Gastrocnemius medialis (tissue), 4 donors: ENCODE results near the gene TRAPPC2L. TPM values are rescaled to one million over a fixed set of nuclear protein-coding genes. Genes with fewer than 3 reads are reported as not detected.

Experiments
- ATAC-seq, 2 donors: fragments of 150-250 bp; one replicate each; pipeline ENCODE4 v1.9.1; 2016
- DNase-seq, 2 donors: peaks; one replicate each; pipeline ENCODE4 v3.0.0-alpha.2; 2019
- H3K27ac ChIP-seq, 4 donors: fragments of 200-600 bp; sonication (generic); 1 replicate in 1 of 4; 2 replicates in 3 of 4; pipeline ENCODE4 v1.5.1; 2016 to 2018; ENCODE audit warnings: mild to moderate bottlenecking in 2 of 4, moderate library complexity in 1 of 4
- H3K27me3 ChIP-seq, 3 donors: fragments of 200-600 bp; sonication (generic) in 2 of 3; 1 replicate in 1 of 3; 2 replicates in 2 of 3; pipeline versions ENCODE4 v1.5.1 to v1.6.0; 2016 to 2019; ENCODE audit warnings: mild to moderate bottlenecking in 1 of 3, moderate library complexity in 1 of 3
- H3K36me3 ChIP-seq, 2 donors: fragments of 200-600 bp; sonication (generic) in 1 of 2; one replicate each; pipeline ENCODE4 v1.5.1; 2017 to 2018
- H3K4me1 ChIP-seq, 2 donors: fragments of 200-600 bp; sonication (generic) in 1 of 2; one replicate each; pipeline ENCODE4 v1.5.1; 2016 to 2017; ENCODE audit warnings: mild to moderate bottlenecking in 2 of 2
- H3K4me3 ChIP-seq, 4 donors: fragments of 200-600 bp; sonication (generic) in 3 of 4; 1 replicate in 1 of 4; 2 replicates in 3 of 4; pipeline ENCODE4 v1.5.1; 2016 to 2019; ENCODE audit warnings: mild to moderate bottlenecking in 2 of 4
- H3K9me3 ChIP-seq, 3 donors: fragments of 200-600 bp; sonication (generic) in 2 of 3; 1 replicate in 1 of 3; 2 replicates in 2 of 3; pipeline ENCODE4 v1.5.1; 2016 to 2019
- POLR2A ChIP-seq, 2 donors: fragments of 450-650 bp; IDR thresholded peaks; one replicate each; pipeline ENCODE4 v1.6.1; 2017; ENCODE audit warnings: antibody characterized with exemption in 2 of 2, mild to moderate bottlenecking in 2 of 2, moderate library complexity in 2 of 2
- in situ Hi-C, 4 donors: fragments of 200-750 bp; cut with MboI; loops; one replicate each; pipeline versions ENCODE4 v1.15.0 to v1.8.0; 2017; ENCODE audit warnings: low sequenced_read_pairs in 4 of 4
- intact Hi-C: fragments of 100-400 bp; cut with DNase I; formaldehyde crosslinking; loops from one replicate; pipeline ENCODE4 v1.15.1; 2023; ENCODE audit warnings: low total_unique reads
- total RNA-seq, 4 donors: library from RNA; depleted of rRNA; stranded (reverse); fragments of >200 nt; gene quantifications; one replicate each; pipeline versions ENCODE4 v1.1.0 to v1.2.3, GENCODE V29; 2016
- TF ChIP-seq, protein P1 (sequence below), 5 experiments: fragments of 450-650 bp in 3 of 5; fragments of 200-600 bp in 2 of 5; sonication (generic) in 2 of 5; IDR thresholded peaks in 4 of 5; conservative IDR thresholded peaks in 1 of 5; 1 replicate in 4 of 5; 2 replicates in 1 of 5; pipeline ENCODE4 v1.5.1; 2016 to 2019; ENCODE audit warnings: antibody characterized with exemption in 5 of 5, mild to moderate bottlenecking in 3 of 5, moderate library complexity in 3 of 5

The TRAPPC2L gene
- total RNA-seq, 4 donors from 2014 or later = 17.8 to 27.9 (median 20.5) TPM

- peaks cover 0 to 19% of the 10 kb centered on the region in 2 donors for H3K36me3 ChIP-seq
- in situ Hi-C loops = no loop called here
These were observed 18.4 kb upstream of the TRAPPC2L start for GRCh38 chr16:88838566-88838965.

GRCh38 chr16:88839026-88839529 lies 17.8 kb upstream of the TRAPPC2L start:
- TF ChIP-seq POLR2A (IDR thresholded peaks at IDR 0.05) = no peak
- TF ChIP-seq, protein P1, sequence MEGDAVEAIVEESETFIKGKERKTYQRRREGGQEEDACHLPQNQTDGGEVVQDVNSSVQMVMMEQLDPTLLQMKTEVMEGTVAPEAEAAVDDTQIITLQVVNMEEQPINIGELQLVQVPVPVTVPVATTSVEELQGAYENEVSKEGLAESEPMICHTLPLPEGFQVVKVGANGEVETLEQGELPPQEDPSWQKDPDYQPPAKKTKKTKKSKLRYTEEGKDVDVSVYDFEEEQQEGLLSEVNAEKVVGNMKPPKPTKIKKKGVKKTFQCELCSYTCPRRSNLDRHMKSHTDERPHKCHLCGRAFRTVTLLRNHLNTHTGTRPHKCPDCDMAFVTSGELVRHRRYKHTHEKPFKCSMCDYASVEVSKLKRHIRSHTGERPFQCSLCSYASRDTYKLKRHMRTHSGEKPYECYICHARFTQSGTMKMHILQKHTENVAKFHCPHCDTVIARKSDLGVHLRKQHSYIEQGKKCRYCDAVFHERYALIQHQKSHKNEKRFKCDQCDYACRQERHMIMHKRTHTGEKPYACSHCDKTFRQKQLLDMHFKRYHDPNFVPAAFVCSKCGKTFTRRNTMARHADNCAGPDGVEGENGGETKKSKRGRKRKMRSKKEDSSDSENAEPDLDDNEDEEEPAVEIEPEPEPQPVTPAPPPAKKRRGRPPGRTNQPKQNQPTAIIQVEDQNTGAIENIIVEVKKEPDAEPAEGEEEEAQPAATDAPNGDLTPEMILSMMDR (IDR thresholded peaks at IDR 0.05 in 4 of 5, conservative IDR thresholded peaks at IDR 0.05 in 1 of 5) = no peak
- no peak for DNase-seq
- H3K4me1 ChIP-seq = no peaks in the 10 kb centered on the region
- in situ Hi-C loops = no loop called here
- peaks cover 0 to 19% of the 10 kb centered on the region in 2 donors for H3K36me3 ChIP-seq
- H3K4me3 ChIP-seq = no peak overlapping the region
- no peak overlapping the region for H3K27ac ChIP-seq
- H3K27me3 ChIP-seq = no peaks in the 10 kb centered on the region
- no peak for ATAC-seq
- intact Hi-C loops = no loop called here
- no peaks in the 10 kb centered on the region for H3K9me3 ChIP-seq

More at GRCh38 chr16:88838566-88838965, 18.4 kb upstream of the TRAPPC2L start:
- Histone ChIP-seq H3K9me3 (no peaks in the 10 kb centered on the region), H3K27ac (no peak overlapping the region), H3K4me1 (no peaks in the 10 kb centered on the region), H3K27me3 (no peaks in the 10 kb centered on the region), H3K4me3 (no peak overlapping the region)
- DNase-seq (no peak), ATAC-seq (no peak)
- TF ChIP-seq, protein P1 (IDR thresholded peaks at IDR 0.05 in 4 of 5, conservative IDR thresholded peaks at IDR 0.05 in 1 of 5) = no peak
- TF ChIP-seq POLR2A (IDR thresholded peaks at IDR 0.05) = no peak
- intact Hi-C loops = no loop called here

DNA sequence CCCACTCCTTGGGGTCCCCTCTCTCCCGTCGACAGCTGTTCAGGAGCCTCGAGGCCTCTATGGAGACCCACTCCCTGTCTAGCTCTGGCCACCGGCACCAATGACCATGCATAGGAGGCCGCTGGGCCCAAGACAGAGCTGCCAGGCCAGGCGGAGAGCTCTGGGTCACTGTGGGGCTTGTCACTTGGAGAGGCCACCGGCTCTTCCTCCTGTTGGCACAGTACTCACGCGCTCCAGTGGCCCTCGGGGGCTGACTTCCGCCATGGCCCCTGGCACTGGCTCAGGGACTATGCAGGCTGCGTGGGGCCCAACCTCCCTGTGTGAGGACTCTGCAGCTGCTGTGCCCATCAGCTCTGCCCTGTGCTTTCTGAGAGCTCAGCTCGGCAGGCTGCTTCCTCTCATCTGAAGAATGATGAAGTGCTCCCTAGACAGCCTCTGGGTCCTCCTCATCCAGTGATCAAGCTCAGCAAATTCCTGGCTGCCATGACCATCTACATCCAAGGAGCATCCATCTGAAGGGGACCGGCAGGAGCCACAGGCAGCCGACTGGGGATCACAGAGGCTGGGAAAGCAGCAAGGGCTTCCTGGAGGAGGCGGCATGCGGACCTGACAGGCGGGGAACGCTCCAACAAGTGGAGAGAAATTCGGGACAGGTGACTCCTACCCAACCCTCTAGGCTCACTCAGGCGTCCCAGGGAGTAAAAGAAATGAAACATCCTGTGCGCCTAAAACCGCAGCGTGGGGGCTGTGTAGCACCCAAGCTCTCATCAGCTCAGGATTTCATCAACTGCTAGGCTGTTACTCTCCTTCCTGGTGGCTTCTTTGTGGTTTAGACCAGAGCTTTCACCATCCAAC lies 17.0 kb upstream of the TRAPPC2L start:
- Histone ChIP-seq H3K27me3 (no peaks in the 10 kb centered on the region), H3K27ac (no peak overlapping the region), H3K36me3 (peaks cover 0 to 17% of the 10 kb centered on the region in 2 donors), H3K4me3 (no peak overlapping the region), H3K4me1 (no peaks in the 10 kb centered on the region), H3K9me3 (no peaks in the 10 kb centered on the region)
- no peak for DNase-seq
- TF ChIP-seq POLR2A (IDR thresholded peaks at IDR 0.05) = no peak
- TF ChIP-seq, protein P1 (IDR thresholded peaks at IDR 0.05 in 4 of 5, conservative IDR thresholded peaks at IDR 0.05 in 1 of 5) = no peak
- in situ Hi-C loops (no loop called here), intact Hi-C loops (no loop called here)
- ATAC-seq = no peak

GRCh38 chr16:88840600-88841215 lies 16.2 kb upstream of the TRAPPC2L start:
- in situ Hi-C loops = no loop called here
- H3K27ac ChIP-seq = no peak overlapping the region
- H3K4me1 ChIP-seq = no peaks in the 10 kb centered on the region
- ATAC-seq (no peak), DNase-seq (no peak)
- intact Hi-C loops = no loop called here
- no peaks in the 10 kb centered on the region for H3K27me3 ChIP-seq
- H3K9me3 ChIP-seq = no peaks in the 10 kb centered on the region
- no peak for TF ChIP-seq POLR2A (IDR thresholded peaks at IDR 0.05)
- TF ChIP-seq, protein P1 (IDR thresholded peaks at IDR 0.05 in 4 of 5, conservative IDR thresholded peaks at IDR 0.05 in 1 of 5) = no peak
- H3K4me3 ChIP-seq = no peak overlapping the region
- peaks cover 0 to 15% of the 10 kb centered on the region in 2 donors for H3K36me3 ChIP-seq
